Natural killer cell (primary cell): ENCODE results near the gene FKBP3. TPM values are rescaled to one million over a fixed set of nuclear protein-coding genes. Genes with fewer than 3 reads are reported as not detected.

Experiments
- ATAC-seq, 3 donors: fragments of 150-1000 bp in 2 of 3; fragments of 200-7000 bp in 1 of 3; cut with Tn5 transposase; 1 replicate in 1 of 3; 2 replicates in 2 of 3; pipeline ENCODE4 v1.10.0; 2021; ENCODE audit warnings: mild to moderate bottlenecking in 2 of 3, moderate library complexity in 2 of 3
- DNase-seq, 2 donors: peaks; one replicate each; pipeline versions ENCODE4 v3.0.0 to v3.0.0-alpha.2; 2013 to 2021; ENCODE audit warnings: mixed read lengths in 1 of 2
- H3K27ac ChIP-seq: one replicate; pipeline ENCODE4 v1.5.1; 2013; ENCODE audit warnings: mild to moderate bottlenecking, low read length
- H3K27me3 ChIP-seq: one replicate; pipeline ENCODE4 v1.6.1; 2013; ENCODE audit warnings: low read length; ENCODE audit not compliant: control insufficient read depth, insufficient read depth
- H3K36me3 ChIP-seq: one replicate; pipeline ENCODE4 v1.6.1; 2013; ENCODE audit warnings: low read length; ENCODE audit not compliant: control insufficient read depth, insufficient read depth
- H3K4me1 ChIP-seq: one replicate; pipeline ENCODE4 v1.6.1; 2013; ENCODE audit warnings: low read length; ENCODE audit not compliant: control insufficient read depth, insufficient read depth
- H3K4me3 ChIP-seq: one replicate; pipeline ENCODE4 v1.5.1; 2013; ENCODE audit warnings: low read length
- H3K9me3 ChIP-seq: one replicate; pipeline ENCODE4 v1.6.1; 2013; ENCODE audit warnings: low read length; ENCODE audit not compliant: control insufficient read depth, insufficient read depth
- H3K27ac Mint-ChIP-seq, 2 donors: one replicate each; pipeline ENCODE4 v1.8.0; 2022; ENCODE audit warnings: mild to moderate bottlenecking in 2 of 2, mixed read lengths in 2 of 2, moderate library complexity in 1 of 2
- H3K27me3 Mint-ChIP-seq, 2 donors: one replicate each; pipeline ENCODE4 v1.8.0; 2022; ENCODE audit warnings: low read depth in 2 of 2, mixed read lengths in 2 of 2
- H3K36me3 Mint-ChIP-seq: one replicate; pipeline ENCODE4 v1.8.0; 2022; ENCODE audit warnings: mixed read lengths
- H3K4me1 Mint-ChIP-seq, 2 donors: one replicate each; pipeline ENCODE4 v1.8.0; 2022; ENCODE audit warnings: mixed read lengths in 2 of 2
- H3K4me3 Mint-ChIP-seq: one replicate; pipeline ENCODE4 v1.8.0; 2022; ENCODE audit warnings: mild to moderate bottlenecking, moderate library complexity, mixed read lengths
- H3K9me3 Mint-ChIP-seq, 2 donors: one replicate each; pipeline ENCODE4 v1.8.0; 2022; ENCODE audit warnings: mixed read lengths in 2 of 2
- WGBS: methylation state at CpG from one replicate; pipeline ENCODE4 v1.1.7; 2013; ENCODE audit warnings: missing lambda C conversion rate; ENCODE audit not compliant: insufficient coverage; 5-methylcytosine and 5-hydroxymethylcytosine counted together
- intact Hi-C: fragments of 100-400 bp; cut with micrococcal nuclease; formaldehyde crosslinking; loops from one replicate; pipeline ENCODE4 v1.14.2; 2022
- total RNA-seq, 4 donors: library from RNA; stranded (reverse); fragments of 120-200 nt in 1 of 4; gene quantifications; one replicate each; pipeline versions ENCODE4 v1.2.3 to v1.2.4, GENCODE V29; 2013 to 2022
- TF ChIP-seq, protein P1 (sequence below): fragments of 200-600 bp; IDR thresholded peaks from one replicate; pipeline ENCODE4 v1.8.0; 2022; ENCODE audit warnings: antibody characterized with exemption

FKBP3 gene
- total RNA-seq, 3 donors from 2014 or later (not counting 1 experiment from before 2014, with no cell fraction given): 32.2 to 39.7 (median 33.7) TPM

DNA sequence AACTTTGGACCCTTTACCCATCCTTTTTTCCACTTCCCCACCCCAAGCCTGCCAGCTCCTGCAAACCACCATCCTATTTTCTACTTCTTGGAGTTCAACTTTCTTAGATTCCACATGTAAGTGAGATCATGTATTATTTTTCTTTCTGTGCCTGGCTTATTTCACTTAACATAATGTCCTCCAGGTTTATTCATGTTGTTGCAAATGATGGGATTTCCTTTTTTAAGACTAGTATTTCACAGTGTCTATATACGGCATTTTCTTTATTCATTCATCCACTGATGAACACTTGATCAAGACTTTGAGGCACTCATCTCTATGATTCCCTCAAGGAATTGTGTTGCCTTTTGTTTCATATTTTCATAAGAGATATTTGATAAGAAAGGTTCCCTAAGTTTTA, 56.0 kb downstream of the FKBP3 start:
- H3K4me1 ChIP-seq: peaks cover 2% of the 10 kb centered on the region
- no peak overlapping the region for H3K4me3 Mint-ChIP-seq
- no peaks in the 10 kb centered on the region for H3K27me3 ChIP-seq
- no peak overlapping the region for H3K27ac Mint-ChIP-seq
- H3K36me3 ChIP-seq: no peaks in the 10 kb centered on the region
- DNase-seq: no peak
- H3K36me3 Mint-ChIP-seq: no peaks in the 10 kb centered on the region
- no peak for ATAC-seq
- H3K4me1 Mint-ChIP-seq: peaks cover 3 to 4% of the 10 kb centered on the region in 2 donors
- no peaks in the 10 kb centered on the region for H3K9me3 ChIP-seq
- H3K27ac ChIP-seq: no peak overlapping the region
- no peaks in the 10 kb centered on the region for H3K27me3 Mint-ChIP-seq
- no peak overlapping the region for H3K4me3 ChIP-seq
- WGBS: no CpG with 5 or more reads among the region's 1 CpG
- intact Hi-C loops: no loop called here
- TF ChIP-seq, protein P1, sequence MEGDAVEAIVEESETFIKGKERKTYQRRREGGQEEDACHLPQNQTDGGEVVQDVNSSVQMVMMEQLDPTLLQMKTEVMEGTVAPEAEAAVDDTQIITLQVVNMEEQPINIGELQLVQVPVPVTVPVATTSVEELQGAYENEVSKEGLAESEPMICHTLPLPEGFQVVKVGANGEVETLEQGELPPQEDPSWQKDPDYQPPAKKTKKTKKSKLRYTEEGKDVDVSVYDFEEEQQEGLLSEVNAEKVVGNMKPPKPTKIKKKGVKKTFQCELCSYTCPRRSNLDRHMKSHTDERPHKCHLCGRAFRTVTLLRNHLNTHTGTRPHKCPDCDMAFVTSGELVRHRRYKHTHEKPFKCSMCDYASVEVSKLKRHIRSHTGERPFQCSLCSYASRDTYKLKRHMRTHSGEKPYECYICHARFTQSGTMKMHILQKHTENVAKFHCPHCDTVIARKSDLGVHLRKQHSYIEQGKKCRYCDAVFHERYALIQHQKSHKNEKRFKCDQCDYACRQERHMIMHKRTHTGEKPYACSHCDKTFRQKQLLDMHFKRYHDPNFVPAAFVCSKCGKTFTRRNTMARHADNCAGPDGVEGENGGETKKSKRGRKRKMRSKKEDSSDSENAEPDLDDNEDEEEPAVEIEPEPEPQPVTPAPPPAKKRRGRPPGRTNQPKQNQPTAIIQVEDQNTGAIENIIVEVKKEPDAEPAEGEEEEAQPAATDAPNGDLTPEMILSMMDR: no peak
- no peaks in the 10 kb centered on the region for H3K9me3 Mint-ChIP-seq

DNA sequence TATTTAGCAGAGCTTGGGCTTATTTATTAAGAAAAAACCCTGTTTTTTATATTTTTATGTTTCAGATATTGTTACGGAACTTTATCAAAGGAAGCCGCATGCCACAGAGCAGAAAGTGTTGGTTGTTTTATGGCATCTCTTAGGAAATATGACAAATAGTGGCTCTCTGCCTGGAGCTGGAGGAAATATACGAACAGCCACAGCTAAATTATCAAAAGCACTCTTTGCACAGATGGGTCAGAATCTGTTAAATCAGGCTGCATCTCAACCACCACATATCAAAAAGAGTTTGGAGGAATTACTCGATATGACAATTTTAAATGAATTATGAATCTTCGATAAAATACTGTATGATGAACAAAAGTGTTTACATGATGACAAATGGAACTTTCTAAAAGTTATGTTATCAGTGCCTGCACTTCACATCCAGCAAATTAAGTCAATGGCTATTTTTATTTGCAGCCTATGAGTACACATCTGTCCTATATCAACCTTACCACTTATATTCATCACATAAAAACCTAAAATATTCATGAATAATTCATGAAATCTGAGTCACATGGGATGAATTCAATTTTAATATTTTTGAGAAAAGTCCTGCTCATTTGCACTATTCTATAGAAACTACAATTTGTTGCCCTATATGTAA, 60.9 kb downstream of the FKBP3 start:
- Histone ChIP-seq H3K36me3 (peaks cover 2% of the 10 kb centered on the region), H3K4me3 (no peak overlapping the region), H3K9me3 (no peaks in the 10 kb centered on the region), H3K4me1 (no peaks in the 10 kb centered on the region), H3K27ac (no peak overlapping the region), H3K27me3 (no peaks in the 10 kb centered on the region)
- intact Hi-C loops: no loop called here
- H3K9me3 Mint-ChIP-seq: no peaks in the 10 kb centered on the region
- H3K36me3 Mint-ChIP-seq: no peaks in the 10 kb centered on the region
- no peak overlapping the region for H3K4me3 Mint-ChIP-seq
- no peak for ATAC-seq
- H3K4me1 Mint-ChIP-seq: no peaks in the 10 kb centered on the region
- TF ChIP-seq, protein P1: no peak
- H3K27me3 Mint-ChIP-seq: no peaks in the 10 kb centered on the region
- H3K27ac Mint-ChIP-seq: no peak overlapping the region
- 90% methylated on average over 3 of the region's 5 CpGs for WGBS
- DNase-seq: no peak

DNA sequence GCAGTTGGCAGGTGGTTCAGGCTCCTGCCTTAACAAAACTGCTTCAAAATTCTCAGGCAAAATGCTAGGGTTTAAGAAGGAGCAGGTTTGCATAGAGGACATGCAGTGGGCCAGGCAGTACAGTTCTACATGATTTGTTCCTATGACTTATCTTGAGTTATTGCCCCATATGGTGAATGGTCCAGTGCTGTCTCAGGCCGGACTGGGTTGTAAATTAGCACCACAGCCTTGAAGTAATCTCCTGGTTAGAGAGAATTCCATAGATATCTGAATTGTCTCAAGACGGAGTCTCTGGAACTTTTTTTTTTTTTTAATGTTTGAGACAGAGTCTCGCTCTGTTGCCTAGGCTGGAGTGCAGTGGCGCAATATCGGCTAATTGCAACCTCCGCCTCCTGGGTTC, 62.2 kb downstream of the FKBP3 start:
- no peak overlapping the region for H3K27ac ChIP-seq
- H3K9me3 Mint-ChIP-seq: no peaks in the 10 kb centered on the region
- TF ChIP-seq, protein P1: no peak
- H3K4me1 Mint-ChIP-seq: no peaks in the 10 kb centered on the region
- no peaks in the 10 kb centered on the region for H3K27me3 Mint-ChIP-seq
- ATAC-seq (no peak), DNase-seq (no peak)
- H3K27ac Mint-ChIP-seq: no peak overlapping the region
- H3K4me1 ChIP-seq: no peaks in the 10 kb centered on the region
- H3K4me3 ChIP-seq: no peak overlapping the region
- H3K27me3 ChIP-seq: no peaks in the 10 kb centered on the region
- no peaks in the 10 kb centered on the region for H3K36me3 Mint-ChIP-seq
- no peak overlapping the region for H3K4me3 Mint-ChIP-seq
- no peaks in the 10 kb centered on the region for H3K9me3 ChIP-seq
- peaks cover 2% of the 10 kb centered on the region for H3K36me3 ChIP-seq
- intact Hi-C loops: no loop called here
- 97% methylated on average over 6 of the region's 6 CpGs for WGBS

DNA sequence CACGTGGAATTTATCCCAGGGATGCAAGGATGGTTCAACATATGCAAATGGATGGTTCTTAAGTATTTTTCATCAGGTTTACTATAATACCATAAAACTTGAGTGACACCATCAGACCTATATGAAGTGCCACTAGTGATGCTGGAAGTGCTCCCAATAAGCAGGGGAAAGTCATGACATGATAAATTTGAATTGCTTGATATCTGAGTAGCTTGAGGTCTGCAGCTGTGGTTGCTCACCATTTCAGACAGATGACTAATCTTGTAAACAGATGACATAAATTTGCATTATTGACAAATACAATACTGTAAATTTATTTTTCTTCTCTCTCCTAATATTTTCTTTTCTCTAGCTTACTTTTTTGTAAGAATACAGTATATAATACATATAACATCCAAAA, 64.1 kb downstream of the FKBP3 start:
- DNase-seq (no peak), ATAC-seq (no peak)
- 100% methylated on average over 1 of the region's 1 CpG for WGBS
- Histone ChIP-seq H3K4me1 (no peaks in the 10 kb centered on the region), H3K27me3 (no peaks in the 10 kb centered on the region), H3K9me3 (no peaks in the 10 kb centered on the region), H3K27ac (no peak overlapping the region), H3K36me3 (peaks cover 2% of the 10 kb centered on the region), H3K4me3 (no peak overlapping the region)
- intact Hi-C loops: no loop called here
- Mint-ChIP-seq H3K9me3 (no peaks in the 10 kb centered on the region), H3K27ac (no peak overlapping the region), H3K27me3 (no peaks in the 10 kb centered on the region), H3K4me3 (no peak overlapping the region), H3K4me1 (no peaks in the 10 kb centered on the region), H3K36me3 (no peaks in the 10 kb centered on the region)
- TF ChIP-seq, protein P1: no peak
